H9 (cell line): ENCODE data around the gene SLC38A3. TPM values are rescaled to one million over a fixed set of nuclear protein-coding genes. Genes with fewer than 3 reads are reported as not detected.

ENCODE experiments used
- DNase-seq: peaks from one replicate; pipeline ENCODE4 v3.0.0-alpha.2; 2017
- H2AFZ ChIP-seq: one replicate; pipeline ENCODE4 v1.6.1; 2013; ENCODE audit warnings: mild to moderate bottlenecking, low read length, control low read depth, moderate library complexity
- H2AK5ac ChIP-seq: 2 replicates; pipeline ENCODE4 v1.6.1; 2013; ENCODE audit warnings: low read length, control low read depth, mixed read lengths; ENCODE audit not compliant: insufficient read length
- H2BK120ac ChIP-seq: one replicate; pipeline ENCODE4 v1.6.1; 2013; ENCODE audit warnings: low read depth, mild to moderate bottlenecking, low read length, control low read depth, inconsistent platforms; ENCODE audit not compliant: poor library complexity, severe bottlenecking
- H2BK12ac ChIP-seq: 2 replicates; pipeline ENCODE4 v1.6.1; 2013; ENCODE audit warnings: low read length, control low read depth, mixed read lengths, low read depth; ENCODE audit not compliant: insufficient read length
- H2BK15ac ChIP-seq: 2 replicates; pipeline ENCODE4 v1.6.1; 2013; ENCODE audit warnings: low read depth, low read length, control low read depth
- H2BK20ac ChIP-seq: one replicate; pipeline ENCODE4 v1.6.1; 2013; ENCODE audit warnings: low read depth, mild to moderate bottlenecking, low read length, control low read depth, inconsistent platforms; ENCODE audit not compliant: poor library complexity, severe bottlenecking
- H2BK5ac ChIP-seq: 2 replicates; pipeline ENCODE4 v1.6.1; 2013; ENCODE audit warnings: low read length, control low read depth, mixed read lengths; ENCODE audit not compliant: insufficient read length
- H3K14ac ChIP-seq: 2 replicates; pipeline ENCODE4 v1.6.1; 2013; ENCODE audit warnings: low read length, control low read depth; ENCODE audit not compliant: insufficient read depth
- H3K18ac ChIP-seq: 2 replicates; pipeline ENCODE4 v1.6.1; 2013; ENCODE audit warnings: low read depth, mild to moderate bottlenecking, mixed read lengths, low read length, control low read depth; ENCODE audit not compliant: insufficient read length
- H3K23ac ChIP-seq: 2 replicates; pipeline ENCODE4 v1.6.1; 2013; ENCODE audit warnings: low read length, control low read depth, mixed read lengths, low read depth; ENCODE audit not compliant: insufficient read length
- H3K23me2 ChIP-seq: 2 replicates; pipeline ENCODE4 v1.6.1; 2013; ENCODE audit warnings: low read depth, mild to moderate bottlenecking, mixed read lengths, low read length, control low read depth; ENCODE audit not compliant: insufficient read length, poor library complexity, severe bottlenecking
- H3K27ac ChIP-seq: 2 replicates; pipeline ENCODE4 v1.5.1; 2013; ENCODE audit warnings: low read length, control low read depth, mixed read lengths, low read depth; ENCODE audit not compliant: insufficient read length
- H3K27me3 ChIP-seq: 2 replicates; pipeline ENCODE4 v1.6.1; 2013; ENCODE audit warnings: low read length, control low read depth, inconsistent platforms; ENCODE audit not compliant: insufficient read depth
- H3K4ac ChIP-seq: 2 replicates; pipeline ENCODE4 v1.6.1; 2013; ENCODE audit warnings: low read depth, mild to moderate bottlenecking, control low read depth, inconsistent platforms, low read length, moderate library complexity
- H3K4me1 ChIP-seq: 2 replicates; pipeline ENCODE4 v1.6.1; 2013; ENCODE audit warnings: low read length, control low read depth, inconsistent platforms; ENCODE audit not compliant: insufficient read depth
- H3K4me2 ChIP-seq: 2 replicates; pipeline ENCODE4 v1.6.1; 2013; ENCODE audit warnings: low read length, control low read depth, mixed read lengths; ENCODE audit not compliant: insufficient read length, insufficient read depth
- H3K56ac ChIP-seq: 2 replicates; pipeline ENCODE4 v1.6.1; 2013; ENCODE audit warnings: low read depth, mild to moderate bottlenecking, mixed read lengths, low read length, control low read depth; ENCODE audit not compliant: insufficient read length
- H3K79me1 ChIP-seq: 2 replicates; pipeline ENCODE4 v1.6.1; 2013; ENCODE audit warnings: low read depth, mild to moderate bottlenecking, moderate library complexity, low read length, control low read depth, inconsistent platforms; ENCODE audit not compliant: insufficient read depth, poor library complexity, severe bottlenecking
- H3K79me2 ChIP-seq: 2 replicates; pipeline ENCODE4 v1.6.1; 2013; ENCODE audit warnings: low read length, control low read depth, inconsistent platforms; ENCODE audit not compliant: insufficient read depth
- H3K9ac ChIP-seq: 2 replicates; pipeline ENCODE4 v1.6.1; 2013; ENCODE audit warnings: low read length, control low read depth, mixed read lengths; ENCODE audit not compliant: insufficient read length; ENCODE audit errors: extremely low read depth
- H3K9me3 ChIP-seq: one replicate; pipeline ENCODE4 v1.6.1; 2013; ENCODE audit warnings: low read depth, low read length, inconsistent platforms; ENCODE audit not compliant: control insufficient read depth
- H3T11ph ChIP-seq: one replicate; pipeline ENCODE4 v1.6.1; 2013; ENCODE audit warnings: mild to moderate bottlenecking, low read length, control low read depth, inconsistent platforms
- H4K20me1 ChIP-seq: one replicate; pipeline ENCODE4 v1.6.1; 2013; ENCODE audit not compliant: control insufficient read depth, insufficient read length, insufficient read depth
- H4K5ac ChIP-seq: 2 replicates; pipeline ENCODE4 v1.6.1; 2013; ENCODE audit warnings: low read depth, mild to moderate bottlenecking, mixed read lengths, low read length, control low read depth; ENCODE audit not compliant: insufficient read length
- H4K8ac ChIP-seq: replicated peaks from 2 replicates; pipeline ENCODE4 v1.6.1; 2013; ENCODE audit warnings: low read length, control low read depth, mixed read lengths, low read depth; ENCODE audit not compliant: insufficient read length
- H4K91ac ChIP-seq: 2 replicates; pipeline ENCODE4 v1.6.1; 2013; ENCODE audit warnings: low read depth, mild to moderate bottlenecking, moderate library complexity, mixed read lengths, low read length, control low read depth; ENCODE audit not compliant: insufficient read length
- H3K27ac Mint-ChIP-seq, 3 experiments: 2 replicates in 2 of 3; 3 replicates in 1 of 3; pipeline ENCODE4 v1.8.0; 2020 to 2021; ENCODE audit warnings: mixed read lengths in 3 of 3, mild to moderate bottlenecking in 1 of 3, moderate library complexity in 1 of 3
- H3K27me3 Mint-ChIP-seq: 2 replicates; pipeline ENCODE4 v1.8.0; 2021; ENCODE audit warnings: low read depth, mild to moderate bottlenecking, moderate library complexity, mixed read lengths
- H3K36me3 Mint-ChIP-seq, 3 experiments: 2 replicates in 2 of 3; 3 replicates in 1 of 3; pipeline ENCODE4 v1.8.0; 2020 to 2021; ENCODE audit warnings: low read depth in 3 of 3, mixed read lengths in 3 of 3; ENCODE audit not compliant: insufficient read depth in 1 of 3
- H3K4me1 Mint-ChIP-seq, 2 experiments: 2 replicates each; pipeline ENCODE4 v1.8.0; 2020; ENCODE audit warnings: mixed read lengths in 2 of 2
- H3K4me3 Mint-ChIP-seq, 2 experiments: 2 replicates in 1 of 2; 3 replicates in 1 of 2; pipeline ENCODE4 v1.8.0; 2020 to 2021; ENCODE audit warnings: mild to moderate bottlenecking in 2 of 2, mixed read lengths in 2 of 2, moderate library complexity in 1 of 2
- H3K9me3 Mint-ChIP-seq, 2 experiments: 2 replicates in 1 of 2; 3 replicates in 1 of 2; pipeline ENCODE4 v1.8.0; 2020; ENCODE audit warnings: mild to moderate bottlenecking in 2 of 2, mixed read lengths in 2 of 2, moderate library complexity in 1 of 2
- WGBS: extraction: QIAGEN DNeasy Blood & Tissue Kit; methylation state at CpG from one replicate; pipeline ENCODE4 v1.1.7; 2013; ENCODE audit warnings: missing lambda C conversion rate, low lambda C conversion rate, mixed read lengths; ENCODE audit not compliant: insufficient read length; ENCODE audit errors: extremely low coverage; 5-methylcytosine and 5-hydroxymethylcytosine counted together
- total RNA-seq: library from RNA; stranded (reverse); gene quantifications from 2 replicates; pipeline ENCODE4 v1.2.1, GENCODE V29; 2021
- TF ChIP-seq, protein P1 (sequence below): fragments of 200-600 bp; sonication (generic); conservative IDR thresholded peaks from 3 replicates; pipeline ENCODE4 v1.8.0; 2021; ENCODE audit warnings: antibody characterized with exemption, mild to moderate bottlenecking

SLC38A3 gene
- total RNA-seq, 1 experiment from 2014 or later, result 1.4 TPM

DNA sequence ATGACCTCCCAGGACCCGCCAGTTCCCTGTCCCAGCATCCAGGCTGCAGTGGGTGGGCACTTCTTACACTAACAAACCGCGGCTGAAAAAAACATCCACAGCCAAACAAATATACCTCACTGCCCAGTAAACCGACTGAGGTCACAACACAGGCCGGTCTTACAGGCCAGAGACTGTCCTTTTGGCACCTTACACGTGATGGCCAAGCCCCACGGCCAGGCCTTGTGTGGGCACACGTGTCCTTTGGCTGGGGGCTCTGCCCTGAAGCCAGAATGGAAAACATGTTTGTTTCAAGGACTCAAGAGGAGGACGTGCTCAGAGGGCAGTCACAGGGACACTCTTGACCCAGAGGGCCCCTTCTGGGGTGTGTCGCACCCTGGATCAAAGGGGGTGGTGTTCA is 9.8 kb downstream of the SLC38A3 start:
- Histone ChIP-seq H2BK12ac (no peak overlapping the region), H4K5ac (no peak overlapping the region), H4K20me1 (peaks cover 3% of the 10 kb centered on the region), H3K27me3 (no peaks in the 10 kb centered on the region), H3K9me3 (no peaks in the 10 kb centered on the region), H3K23me2 (no peaks in the 10 kb centered on the region), H3K14ac (no peak overlapping the region), H4K8ac (no peak overlapping the region), H3K9ac (no peak overlapping the region), H3K4me1 (no peaks in the 10 kb centered on the region), H3K4ac (no peak overlapping the region), H2AFZ (no peak overlapping the region), H2BK120ac (no peak overlapping the region), H3K23ac (no peak overlapping the region), H3T11ph (no peak overlapping the region), H3K18ac (no peak overlapping the region), H2BK20ac (no peak overlapping the region), H3K4me2 (no peak overlapping the region), H2BK15ac (no peak overlapping the region), H2BK5ac (no peak overlapping the region), H2AK5ac (no peak overlapping the region), H3K56ac (no peak overlapping the region), H3K79me1 (no peaks in the 10 kb centered on the region), H4K91ac (no peak overlapping the region), H3K27ac (no peak overlapping the region), H3K79me2 (no peaks in the 10 kb centered on the region)
- Mint-ChIP-seq H3K27ac (no peak overlapping the region), H3K36me3 (no peaks in the 10 kb centered on the region), H3K4me1 (peaks cover 21% of the 10 kb centered on the region in 2 experiments), H3K27me3 (peaks cover 7% of the 10 kb centered on the region), H3K4me3 (no peak overlapping the region), H3K9me3 (no peaks in the 10 kb centered on the region; a peak in 1 of 5 replicates)
- no peak for DNase-seq
- WGBS, result no CpG with 5 or more reads among the region's 10 CpGs
- TF ChIP-seq, protein P1, sequence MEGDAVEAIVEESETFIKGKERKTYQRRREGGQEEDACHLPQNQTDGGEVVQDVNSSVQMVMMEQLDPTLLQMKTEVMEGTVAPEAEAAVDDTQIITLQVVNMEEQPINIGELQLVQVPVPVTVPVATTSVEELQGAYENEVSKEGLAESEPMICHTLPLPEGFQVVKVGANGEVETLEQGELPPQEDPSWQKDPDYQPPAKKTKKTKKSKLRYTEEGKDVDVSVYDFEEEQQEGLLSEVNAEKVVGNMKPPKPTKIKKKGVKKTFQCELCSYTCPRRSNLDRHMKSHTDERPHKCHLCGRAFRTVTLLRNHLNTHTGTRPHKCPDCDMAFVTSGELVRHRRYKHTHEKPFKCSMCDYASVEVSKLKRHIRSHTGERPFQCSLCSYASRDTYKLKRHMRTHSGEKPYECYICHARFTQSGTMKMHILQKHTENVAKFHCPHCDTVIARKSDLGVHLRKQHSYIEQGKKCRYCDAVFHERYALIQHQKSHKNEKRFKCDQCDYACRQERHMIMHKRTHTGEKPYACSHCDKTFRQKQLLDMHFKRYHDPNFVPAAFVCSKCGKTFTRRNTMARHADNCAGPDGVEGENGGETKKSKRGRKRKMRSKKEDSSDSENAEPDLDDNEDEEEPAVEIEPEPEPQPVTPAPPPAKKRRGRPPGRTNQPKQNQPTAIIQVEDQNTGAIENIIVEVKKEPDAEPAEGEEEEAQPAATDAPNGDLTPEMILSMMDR, result no peak
